IPS-20b (cell line): Measurements from ENCODE around the gene GLP2R.

Experiments
- H3K27ac ChIP-seq: one replicate; pipeline ENCODE4 v1.5.1; 2013; ENCODE audit warnings: low read length
- H3K27me3 ChIP-seq: 2 replicates; pipeline ENCODE4 v1.6.1; 2013; ENCODE audit warnings: mild to moderate bottlenecking, low read length, inconsistent platforms; ENCODE audit not compliant: insufficient read depth
- H3K36me3 ChIP-seq: 2 replicates; pipeline ENCODE4 v1.6.1; 2013; ENCODE audit warnings: low read depth, mild to moderate bottlenecking, inconsistent platforms, low read length, moderate library complexity; ENCODE audit not compliant: insufficient read depth
- H3K4me1 ChIP-seq: 2 replicates; pipeline ENCODE4 v1.6.1; 2013; ENCODE audit warnings: mild to moderate bottlenecking, control low read depth, inconsistent platforms, low read length, moderate library complexity; ENCODE audit not compliant: insufficient read depth
- H3K4me3 ChIP-seq: 2 replicates; pipeline ENCODE4 v1.5.1; 2013; ENCODE audit warnings: mild to moderate bottlenecking, low read length, inconsistent platforms
- H3K9ac ChIP-seq: 2 replicates; pipeline ENCODE4 v1.6.1; 2013; ENCODE audit warnings: low read depth, mild to moderate bottlenecking, inconsistent platforms, low read length, moderate library complexity
- H3K9me3 ChIP-seq: 2 replicates; pipeline ENCODE4 v1.6.1; 2013; ENCODE audit warnings: mild to moderate bottlenecking, low read depth, low read length, inconsistent platforms; ENCODE audit not compliant: insufficient read depth

Gene GLP2R

GRCh38 chr17:9816472-9816871, 9.3 kb upstream of the GLP2R start:
- Histone ChIP-seq H3K9ac (no peak overlapping the region), H3K9me3 (no peaks in the 10 kb centered on the region), H3K27me3 (no peaks in the 10 kb centered on the region), H3K4me1 (no peaks in the 10 kb centered on the region), H3K4me3 (no peak overlapping the region), H3K27ac (no peak overlapping the region), H3K36me3 (no peaks in the 10 kb centered on the region)

- no peaks in the 10 kb centered on the region for H3K27me3 ChIP-seq
- no peak overlapping the region for H3K9ac ChIP-seq
- no peak overlapping the region for H3K27ac ChIP-seq
- no peaks in the 10 kb centered on the region for H3K4me1 ChIP-seq
- H3K4me3 ChIP-seq = no peak overlapping the region
- H3K36me3 ChIP-seq = no peaks in the 10 kb centered on the region
- H3K9me3 ChIP-seq = no peaks in the 10 kb centered on the region
These were observed 8.6 kb upstream of the GLP2R start for GRCh38 chr17:9817086-9817485.

- Histone ChIP-seq H3K27me3 (no peaks in the 10 kb centered on the region), H3K4me1 (no peaks in the 10 kb centered on the region), H3K27ac (no peak overlapping the region), H3K9ac (no peak overlapping the region), H3K36me3 (no peaks in the 10 kb centered on the region), H3K4me3 (no peak overlapping the region), H3K9me3 (no peaks in the 10 kb centered on the region)
These were observed 7.0 kb upstream of the GLP2R start for GRCh38 chr17:9818760-9819159.

GRCh38 chr17:9820448-9820847, 5.3 kb upstream of the GLP2R start:
- no peaks in the 10 kb centered on the region for H3K36me3 ChIP-seq
- no peak overlapping the region for H3K27ac ChIP-seq
- no peaks in the 10 kb centered on the region for H3K27me3 ChIP-seq
- no peak overlapping the region for H3K4me3 ChIP-seq
- H3K9ac ChIP-seq = no peak overlapping the region
- H3K4me1 ChIP-seq = no peaks in the 10 kb centered on the region
- H3K9me3 ChIP-seq = no peaks in the 10 kb centered on the region

GRCh38 chr17:9821921-9822320, 3.8 kb upstream of the GLP2R start, which contains the start of gene GSG1L2:
Gene GSG1L2, minus strand, starts transcription at chr17:9822079. Its CDS starts 8 bp downstream, at chr17:9822071.
- Histone ChIP-seq H3K4me3 (no peak within 1 kb of the TSS), H3K27me3 (no peaks in the 10 kb centered on the region)

DNA sequence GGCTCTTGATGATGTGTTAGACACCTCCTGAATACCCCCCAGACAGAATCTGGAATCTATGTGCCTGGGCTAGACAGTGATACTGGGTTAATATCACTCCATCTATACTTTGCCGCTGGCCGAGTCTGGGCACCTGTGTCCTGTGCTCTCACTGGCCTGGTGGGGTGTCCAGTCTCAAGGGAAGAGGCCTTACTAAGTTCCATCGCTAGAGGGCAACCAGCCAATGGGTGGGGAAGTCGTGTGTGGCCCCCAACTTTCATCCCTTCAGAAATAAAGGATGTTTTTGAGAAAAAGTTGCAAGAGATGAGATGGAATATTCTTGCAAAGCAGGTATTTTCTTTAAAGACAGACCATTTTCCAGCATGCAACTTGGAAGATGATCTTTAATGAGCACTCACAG, 1.6 kb upstream of the GLP2R start:
- Histone ChIP-seq H3K36me3 (no peaks in the 10 kb centered on the region), H3K9ac (no peak overlapping the region), H3K27me3 (no peaks in the 10 kb centered on the region), H3K4me3 (no peak overlapping the region), H3K4me1 (no peaks in the 10 kb centered on the region), H3K9me3 (no peaks in the 10 kb centered on the region), H3K27ac (no peak overlapping the region)

More at GRCh38 chr17:9821921-9822320, 3.8 kb upstream of the GLP2R start, which contains the start of gene GSG1L2:
- H3K9me3 ChIP-seq = no peaks in the 10 kb centered on the region
- H3K9ac ChIP-seq = no peak within 1 kb of the TSS
- no peaks in the 10 kb centered on the region for H3K4me1 ChIP-seq
- no peak within 1 kb of the TSS for H3K27ac ChIP-seq
- H3K36me3 ChIP-seq = no peaks in the 10 kb centered on the region

- Histone ChIP-seq H3K27ac (no peak overlapping the region), H3K36me3 (no peaks in the 10 kb centered on the region), H3K27me3 (no peaks in the 10 kb centered on the region), H3K9me3 (no peaks in the 10 kb centered on the region), H3K4me1 (no peaks in the 10 kb centered on the region), H3K4me3 (no peak overlapping the region), H3K9ac (no peak overlapping the region)
These were observed 856 bp upstream of the GLP2R start for GRCh38 chr17:9824797-9825338.

- Histone ChIP-seq H3K9ac (no peak overlapping the region), H3K36me3 (no peaks in the 10 kb centered on the region), H3K27me3 (no peaks in the 10 kb centered on the region), H3K27ac (no peak overlapping the region), H3K4me1 (no peaks in the 10 kb centered on the region), H3K4me3 (no peak overlapping the region), H3K9me3 (no peaks in the 10 kb centered on the region)
These were observed 2.9 kb downstream of the GLP2R start for GRCh38 chr17:9828296-9829295.

DNA sequence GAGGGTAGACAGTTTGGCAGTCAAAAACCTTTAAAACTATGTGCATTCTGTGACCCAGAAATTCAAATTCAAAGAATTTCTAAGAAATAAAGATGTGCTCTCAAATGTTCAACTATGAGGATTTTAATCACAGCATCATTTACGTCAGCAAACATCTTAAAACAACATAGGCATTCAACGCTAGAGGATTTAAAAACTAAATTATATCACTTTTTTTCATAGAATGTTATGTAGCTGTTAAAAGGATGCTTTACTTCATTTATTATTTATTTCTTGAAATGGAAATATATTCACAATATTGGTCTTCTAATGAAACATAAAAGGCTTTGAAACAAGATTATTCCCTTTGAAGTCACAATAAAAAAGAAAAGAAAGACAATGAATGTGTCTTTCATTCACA, 3.6 kb downstream of the GLP2R start:
- no peak overlapping the region for H3K9ac ChIP-seq
- H3K27ac ChIP-seq = no peak overlapping the region
- H3K27me3 ChIP-seq = no peaks in the 10 kb centered on the region
- no peaks in the 10 kb centered on the region for H3K36me3 ChIP-seq
- no peak overlapping the region for H3K4me3 ChIP-seq
- H3K4me1 ChIP-seq = no peaks in the 10 kb centered on the region
- H3K9me3 ChIP-seq = no peaks in the 10 kb centered on the region

DNA sequence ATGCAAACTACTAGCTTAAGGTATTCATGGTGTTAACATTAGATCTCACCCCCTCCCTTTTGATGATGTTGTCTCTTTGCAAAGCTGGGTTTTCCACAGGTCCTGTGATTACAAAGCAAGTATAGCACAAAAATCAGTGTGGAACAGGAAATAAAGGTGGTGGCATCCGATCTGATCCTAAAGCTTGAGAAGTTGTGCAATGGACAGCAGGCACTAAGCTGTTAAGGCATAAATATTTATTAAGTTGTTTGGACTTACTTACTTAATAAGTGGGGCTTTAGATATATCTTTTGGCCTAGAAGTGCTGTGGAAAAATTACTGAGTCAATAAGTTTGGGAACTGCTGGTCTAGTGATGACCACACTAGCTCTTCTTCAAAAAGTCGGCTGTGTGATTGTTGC, 5.0 kb downstream of the GLP2R start:
- H3K9ac ChIP-seq = no peak overlapping the region
- no peak overlapping the region for H3K27ac ChIP-seq
- H3K27me3 ChIP-seq = no peaks in the 10 kb centered on the region
- H3K36me3 ChIP-seq = no peaks in the 10 kb centered on the region
- H3K4me3 ChIP-seq = no peak overlapping the region
- H3K9me3 ChIP-seq = no peaks in the 10 kb centered on the region
- H3K4me1 ChIP-seq = no peaks in the 10 kb centered on the region

DNA sequence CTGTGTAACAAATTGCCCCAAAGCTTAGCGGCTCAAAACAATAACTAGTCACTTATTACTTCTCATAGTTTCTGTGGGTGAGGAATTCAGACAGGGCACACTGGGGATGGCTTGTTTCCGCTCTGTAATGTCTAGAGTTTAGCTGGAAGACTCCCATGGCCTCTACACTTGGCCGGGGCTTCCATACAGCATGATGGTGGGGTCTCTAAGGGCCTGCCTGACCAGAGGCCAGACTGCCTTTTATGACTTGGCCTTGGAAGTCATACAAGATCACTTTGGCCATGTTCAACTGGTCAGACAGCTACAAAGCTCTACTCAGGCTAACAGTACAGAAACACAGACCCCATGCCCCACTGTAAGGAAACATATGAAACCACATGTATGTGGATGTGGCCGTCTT, 8.2 kb downstream of the GLP2R start:
- Histone ChIP-seq H3K4me1 (peaks cover 5% of the 10 kb centered on the region; the same call in 1 of the 2 replicates), H3K36me3 (no peaks in the 10 kb centered on the region), H3K27ac (no peak overlapping the region), H3K27me3 (peaks cover 9% of the 10 kb centered on the region), H3K4me3 (no peak overlapping the region), H3K9ac (no peak overlapping the region), H3K9me3 (no peaks in the 10 kb centered on the region)
